NCI-H2227 (cell line): ENCODE data around the gene POLK.
"Not testable (repeated sequence)": the region's sequence is repeated elsewhere in the genome, so short reads cannot be mapped to it uniquely, and the experiment has no call there.

ENCODE experiments used
- DNase-seq: peaks from one replicate; lab custom pipeline; 2025; ENCODE audit not compliant: unreplicated experiment; lab: John Stamatoyannopoulos, UW

POLK gene

GRCh38 chr5:75511435-75512382 is at the start of gene POLK, which contains the start of gene CERT1:
Gene POLK, plus strand, starts transcription at chr5:75511891.
Gene CERT1, minus strand, starts transcription at chr5:75511629. Its CDS starts 422 bp downstream, at chr5:75511207.
- DNase-seq = peak; percentile 96

- DNase-seq = no peak
Measured at GRCh38 chr5:75463726-75464125, 48.0 kb upstream of the POLK start.

GRCh38 chr5:75465480-75465879 is 46.2 kb upstream of the POLK start:
- DNase-seq = no peak

GRCh38 chr5:75466006-75466716 is 45.5 kb upstream of the POLK start:
- DNase-seq = no peak

- DNase-seq = no peak
Measured at GRCh38 chr5:75468593-75468992, 43.1 kb upstream of the POLK start.

- DNase-seq = no peak
Measured at GRCh38 chr5:75469017-75469416, 42.7 kb upstream of the POLK start.

GRCh38 chr5:75471193-75471592 is 40.5 kb upstream of the POLK start:
- DNase-seq = no peak

GRCh38 chr5:75472973-75473372 is 38.7 kb upstream of the POLK start:
- DNase-seq = no peak

GRCh38 chr5:75473463-75473862 is 38.2 kb upstream of the POLK start:
- no peak for DNase-seq

GRCh38 chr5:75475364-75475763 is 36.3 kb upstream of the POLK start:
- DNase-seq = no peak

GRCh38 chr5:75481024-75481423 is 30.7 kb upstream of the POLK start:
- DNase-seq = no peak

GRCh38 chr5:75482482-75482881 is 29.2 kb upstream of the POLK start:
- no peak for DNase-seq

GRCh38 chr5:75484605-75485004 is 27.1 kb upstream of the POLK start:
- DNase-seq = no peak

- not testable (repeated sequence) for DNase-seq
Measured at GRCh38 chr5:75489847-75490246, 21.8 kb upstream of the POLK start.

GRCh38 chr5:75491621-75492020 is 20.1 kb upstream of the POLK start:
- DNase-seq = no peak

GRCh38 chr5:75496026-75496425 is 15.7 kb upstream of the POLK start:
- DNase-seq = no peak

GRCh38 chr5:75498208-75498777 is 13.4 kb upstream of the POLK start:
- no peak for DNase-seq

GRCh38 chr5:75498875-75499274 is 12.8 kb upstream of the POLK start:
- not testable (repeated sequence) for DNase-seq

GRCh38 chr5:75505112-75505511 is 6.6 kb upstream of the POLK start:
- not testable (repeated sequence) for DNase-seq

GRCh38 chr5:75507841-75508240 is 3.9 kb upstream of the POLK start:
- DNase-seq = no peak

GRCh38 chr5:75509546-75509945 is 2.1 kb upstream of the POLK start:
- DNase-seq = no peak

GRCh38 chr5:75509956-75510355 is 1.7 kb upstream of the POLK start:
- DNase-seq = no peak
